ENCODE measurements around the gene TRIM65.

Gene TRIM65

GRCh38 chr17:75917141-75917916, 20.6 kb upstream of the TRIM65 start:
- DNase-seq (ENCODE audit: low read depth): no peak

- no peak for DNase-seq (ENCODE audit: low read depth)
Measured at GRCh38 chr17:75915268-75915667, 18.5 kb upstream of the TRIM65 start.

- DNase-seq (ENCODE audit: low read depth): no peak
Measured at GRCh38 chr17:75914643-75915267, 18.0 kb upstream of the TRIM65 start.

GRCh38 chr17:75913537-75914210, 16.9 kb upstream of the TRIM65 start:
- DNase-seq (ENCODE audit: low read depth): no peak

- DNase-seq (ENCODE audit: low read depth): no peak
Measured at GRCh38 chr17:75910699-75911098, 13.9 kb upstream of the TRIM65 start.

- DNase-seq (ENCODE audit: low read depth): peak; percentile 59
Measured at GRCh38 chr17:75909812-75910274, 13.1 kb upstream of the TRIM65 start.

GRCh38 chr17:75909051-75909811, 12.5 kb upstream of the TRIM65 start:
- DNase-seq (ENCODE audit: low read depth): no peak

GRCh38 chr17:75908201-75908600, 11.4 kb upstream of the TRIM65 start:
- no peak for DNase-seq (ENCODE audit: low read depth)

GRCh38 chr17:75906143-75906884, 9.6 kb upstream of the TRIM65 start:
- no peak for DNase-seq (ENCODE audit: low read depth)

GRCh38 chr17:75904749-75905521, 8.2 kb upstream of the TRIM65 start, which contains the start of gene MRPL38:
MRPL38 (minus strand) TSS chr17:75904884; CDS start chr17:75904875, 9 bp downstream.
- DNase-seq (ENCODE audit: low read depth): peak; percentile 91

GRCh38 chr17:75902406-75902805, 5.7 kb upstream of the TRIM65 start:
- DNase-seq (ENCODE audit: low read depth): no peak

- DNase-seq (ENCODE audit: low read depth): no peak
Measured at GRCh38 chr17:75901727-75902126, 5.0 kb upstream of the TRIM65 start.

GRCh38 chr17:75900691-75901533, 4.2 kb upstream of the TRIM65 start:
- DNase-seq (ENCODE audit: low read depth): no peak

- no peak for DNase-seq (ENCODE audit: low read depth)
Measured at GRCh38 chr17:75899767-75900468, 3.2 kb upstream of the TRIM65 start.

- DNase-seq (ENCODE audit: low read depth): no peak
Measured at GRCh38 chr17:75899353-75899752, 2.6 kb upstream of the TRIM65 start.

- no peak for DNase-seq (ENCODE audit: low read depth)
Measured at GRCh38 chr17:75898791-75899190, 2.0 kb upstream of the TRIM65 start.

GRCh38 chr17:75898065-75898464, 1.3 kb upstream of the TRIM65 start:
- no peak for DNase-seq (ENCODE audit: low read depth)

- no peak for DNase-seq (ENCODE audit: low read depth)
Measured at GRCh38 chr17:75897160-75898019, 639 bp upstream of the TRIM65 start.
